ENCODE measurements around the gene SLC19A2.

Gene SLC19A2

DNA sequence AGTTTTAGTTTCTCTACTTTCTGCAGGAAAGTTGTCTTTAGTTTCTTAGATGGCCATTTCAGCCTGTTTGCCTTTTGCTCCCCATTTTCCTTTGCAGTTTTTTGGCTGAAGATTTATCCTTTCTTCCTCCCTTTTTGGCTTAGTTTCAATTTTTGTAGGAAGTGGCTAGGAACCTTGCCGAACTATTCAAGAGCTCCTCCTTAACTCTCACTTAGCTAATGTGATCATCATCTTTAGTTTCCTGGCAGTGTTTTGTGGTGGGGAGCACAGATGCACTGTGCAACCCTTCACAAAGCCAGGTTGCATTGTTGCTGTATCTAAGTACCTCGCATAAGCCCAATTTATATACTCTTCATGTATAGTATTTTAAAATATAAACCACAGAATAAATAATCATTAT, 29.7 kb downstream of the SLC19A2 start:
- peak; percentile 5 for DNase-seq (ENCODE audit: low read depth)
- TF ChIP-seq, protein P1, sequence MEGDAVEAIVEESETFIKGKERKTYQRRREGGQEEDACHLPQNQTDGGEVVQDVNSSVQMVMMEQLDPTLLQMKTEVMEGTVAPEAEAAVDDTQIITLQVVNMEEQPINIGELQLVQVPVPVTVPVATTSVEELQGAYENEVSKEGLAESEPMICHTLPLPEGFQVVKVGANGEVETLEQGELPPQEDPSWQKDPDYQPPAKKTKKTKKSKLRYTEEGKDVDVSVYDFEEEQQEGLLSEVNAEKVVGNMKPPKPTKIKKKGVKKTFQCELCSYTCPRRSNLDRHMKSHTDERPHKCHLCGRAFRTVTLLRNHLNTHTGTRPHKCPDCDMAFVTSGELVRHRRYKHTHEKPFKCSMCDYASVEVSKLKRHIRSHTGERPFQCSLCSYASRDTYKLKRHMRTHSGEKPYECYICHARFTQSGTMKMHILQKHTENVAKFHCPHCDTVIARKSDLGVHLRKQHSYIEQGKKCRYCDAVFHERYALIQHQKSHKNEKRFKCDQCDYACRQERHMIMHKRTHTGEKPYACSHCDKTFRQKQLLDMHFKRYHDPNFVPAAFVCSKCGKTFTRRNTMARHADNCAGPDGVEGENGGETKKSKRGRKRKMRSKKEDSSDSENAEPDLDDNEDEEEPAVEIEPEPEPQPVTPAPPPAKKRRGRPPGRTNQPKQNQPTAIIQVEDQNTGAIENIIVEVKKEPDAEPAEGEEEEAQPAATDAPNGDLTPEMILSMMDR (conservative IDR thresholded peaks at IDR 0.05; ENCODE audit: control insufficient read depth, insufficient read depth, low read depth, low read length): no peak
- no peak overlapping the region for H3K4me3 ChIP-seq (ENCODE audit: control insufficient read depth, low read depth, low read length)

DNA sequence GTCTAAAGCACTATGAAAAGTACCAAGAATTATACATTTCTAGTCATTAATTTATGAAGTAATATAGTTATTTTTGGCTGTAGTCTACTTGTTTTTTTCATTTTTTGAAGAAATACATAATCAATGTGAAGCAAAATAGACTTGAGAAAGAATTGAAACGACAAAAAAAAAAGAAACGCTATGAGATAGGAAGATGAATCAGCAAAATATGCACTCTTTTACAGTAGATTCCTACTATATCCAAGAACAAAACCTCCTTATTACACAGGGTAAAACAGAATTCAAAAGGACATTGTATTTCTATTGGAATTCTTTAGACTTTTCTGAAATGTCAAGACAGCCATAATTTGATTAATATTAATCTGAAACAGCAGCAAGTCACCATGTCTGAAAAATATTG, 32.8 kb downstream of the SLC19A2 start:
- DNase-seq (ENCODE audit: low read depth): no peak
- H3K4me3 ChIP-seq (ENCODE audit: control insufficient read depth, low read depth, low read length): no peak overlapping the region
- TF ChIP-seq, protein P1 (conservative IDR thresholded peaks at IDR 0.05; ENCODE audit: control insufficient read depth, insufficient read depth, low read depth, low read length): no peak

DNA sequence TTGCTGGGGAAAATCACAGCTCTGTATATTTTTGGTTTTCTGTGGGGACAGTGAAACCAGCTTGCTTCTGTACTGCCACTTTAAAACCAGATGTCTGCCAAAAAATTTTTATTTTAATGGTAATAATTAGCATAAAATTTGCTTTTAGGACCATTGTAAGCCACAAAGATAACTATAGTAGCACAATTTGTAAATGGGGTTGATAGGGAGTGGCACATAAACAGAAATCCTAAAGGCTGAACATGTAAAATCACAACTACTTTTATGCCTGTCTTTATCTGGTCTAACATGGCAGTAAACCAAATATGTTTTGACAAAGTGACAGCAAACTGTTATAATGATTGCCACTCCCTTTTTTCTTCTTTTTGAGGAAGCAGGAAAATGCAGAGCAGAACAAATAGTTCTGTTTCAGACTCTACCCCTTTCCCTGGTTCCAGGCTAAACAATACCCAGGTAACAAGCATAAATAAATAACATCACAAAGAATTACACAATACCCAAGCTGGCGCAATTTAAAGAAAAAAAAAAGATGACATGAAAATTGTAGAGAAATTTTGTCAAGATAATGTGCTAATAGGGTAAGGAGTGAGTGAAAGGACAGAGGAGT, 34.4 kb downstream of the SLC19A2 start:
- DNase-seq (ENCODE audit: low read depth): no peak
- TF ChIP-seq, protein P1 (conservative IDR thresholded peaks at IDR 0.05; ENCODE audit: control insufficient read depth, insufficient read depth, low read depth, low read length): no peak
- H3K4me3 ChIP-seq (ENCODE audit: control insufficient read depth, low read depth, low read length): no peak overlapping the region

DNA sequence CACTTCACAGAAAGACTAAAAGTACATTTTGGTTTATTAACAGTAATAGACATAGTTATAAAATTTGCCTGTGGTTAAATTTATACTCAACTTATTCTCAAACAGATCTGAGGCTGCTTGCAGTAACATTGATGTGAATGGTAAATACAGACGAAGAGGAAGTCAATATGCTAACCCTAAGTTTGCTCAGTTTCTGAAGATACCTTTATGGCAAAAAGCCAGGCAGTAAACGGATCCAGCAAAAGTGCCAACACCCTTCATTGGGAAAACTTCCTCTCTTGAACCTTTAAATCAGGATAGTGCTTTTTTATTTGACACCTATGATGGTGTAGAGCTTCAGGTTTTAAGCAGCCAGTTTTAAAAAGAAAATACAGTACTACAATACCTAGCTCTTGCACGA, 41.8 kb downstream of the SLC19A2 start:
- DNase-seq (ENCODE audit: low read depth): no peak
- no peak overlapping the region for H3K4me3 ChIP-seq (ENCODE audit: control insufficient read depth, low read depth, low read length)
- TF ChIP-seq, protein P1 (conservative IDR thresholded peaks at IDR 0.05; ENCODE audit: control insufficient read depth, insufficient read depth, low read depth, low read length): no peak

DNA sequence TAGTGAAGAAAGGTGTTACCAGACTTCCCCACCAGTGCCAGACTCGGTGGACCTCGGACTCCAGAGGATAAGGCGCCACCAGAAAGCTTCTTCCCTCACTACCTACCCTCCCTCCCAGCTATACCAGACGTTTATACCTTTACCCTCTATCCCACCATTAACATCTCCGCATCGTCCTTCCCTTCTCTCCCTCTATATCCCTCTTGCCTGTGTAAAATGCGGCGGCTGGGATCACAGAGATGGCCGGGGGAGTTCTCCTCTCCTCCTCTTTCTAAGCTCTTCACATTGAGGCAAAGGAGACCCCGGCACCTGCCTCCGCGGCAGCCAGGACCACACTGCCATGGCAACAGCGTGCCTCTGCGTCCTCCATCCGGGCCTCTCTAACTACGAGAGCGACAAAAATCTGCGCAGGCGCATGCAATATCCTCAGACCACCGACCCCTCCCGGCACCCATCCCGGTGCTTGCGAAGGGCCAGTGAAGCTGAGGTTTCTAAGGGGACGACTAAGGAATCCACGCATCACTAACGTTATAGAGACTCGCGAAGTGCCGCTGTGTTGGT, 58.6 kb downstream of the SLC19A2 start, which contains the start of gene CCDC181:
Gene CCDC181, minus strand, starts transcription at position 394 of the 561 bp plus-strand sequence. CDS start 2,547 bp downstream, outside the sequence.
- H3K4me3 ChIP-seq (ENCODE audit: control insufficient read depth, low read depth, low read length): peak within 1 kb of the TSS; percentile 64
- TF ChIP-seq, protein P1 (conservative IDR thresholded peaks at IDR 0.05; ENCODE audit: control insufficient read depth, insufficient read depth, low read depth, low read length): no peak
- peak; percentile 49 for DNase-seq (ENCODE audit: low read depth)

DNA sequence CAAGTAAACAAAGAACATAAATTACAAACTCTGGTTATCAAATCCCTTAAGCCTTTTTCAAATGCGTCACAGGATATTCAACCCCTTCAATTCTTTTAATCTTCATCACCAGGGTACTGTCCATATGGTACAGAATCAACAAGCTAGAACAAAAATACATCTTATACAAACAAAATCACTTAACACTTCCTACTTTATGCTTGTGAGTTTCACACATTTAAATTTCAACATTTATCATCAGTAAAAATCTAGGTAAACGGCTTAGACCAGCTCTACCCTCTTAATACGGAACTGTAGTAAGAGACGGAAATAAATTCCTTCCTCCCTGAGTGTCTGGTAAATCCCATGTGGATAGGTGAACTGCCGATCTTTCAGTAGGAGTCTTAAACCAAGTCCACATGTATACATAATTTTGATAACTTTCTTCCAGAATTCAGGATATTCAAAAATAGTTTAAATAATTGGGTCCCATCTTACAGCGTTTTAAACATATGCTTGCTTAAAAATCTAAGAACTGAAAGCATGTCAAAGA, 59.5 kb downstream of the SLC19A2 start:
- H3K4me3 ChIP-seq (ENCODE audit: control insufficient read depth, low read depth, low read length): no peak overlapping the region
- TF ChIP-seq, protein P1 (conservative IDR thresholded peaks at IDR 0.05; ENCODE audit: control insufficient read depth, insufficient read depth, low read depth, low read length): no peak
- DNase-seq (ENCODE audit: low read depth): no peak
